ENCODE data around the gene CACNB1.

DNA sequence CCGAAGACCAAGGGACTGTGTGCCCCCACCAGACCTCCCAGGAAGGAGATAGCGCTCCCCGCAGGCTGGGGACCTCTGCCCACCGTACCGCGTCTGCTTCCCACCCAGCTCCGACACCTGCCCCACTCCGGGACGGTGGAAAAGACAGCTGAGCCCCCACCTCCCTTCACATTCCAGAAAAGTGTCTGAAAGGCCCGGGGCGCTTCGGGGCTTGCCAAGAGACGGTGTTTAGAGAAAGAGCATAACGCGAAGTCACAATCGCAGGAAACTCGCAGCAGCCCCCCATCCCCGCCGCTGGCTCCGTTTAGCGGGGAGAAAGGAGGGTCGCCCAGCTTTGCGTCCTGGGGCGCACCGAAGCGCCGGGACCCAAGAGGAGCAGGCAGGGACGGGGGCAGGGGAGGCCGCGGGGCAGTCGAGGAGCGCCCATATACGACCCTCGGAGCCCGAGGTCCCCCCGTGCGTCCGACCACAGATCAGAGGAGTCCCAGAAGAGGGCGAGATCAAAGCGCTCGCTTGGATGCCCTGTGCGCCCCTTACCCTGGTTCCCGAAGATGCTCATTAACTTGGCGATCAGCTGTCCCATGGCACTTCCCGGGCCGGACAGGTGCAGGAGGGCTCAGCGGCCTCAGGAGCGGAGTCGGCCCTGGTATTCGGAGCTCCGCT lies 32.2 kb downstream of the CACNB1 start:
- TF ChIP-seq, protein P1, sequence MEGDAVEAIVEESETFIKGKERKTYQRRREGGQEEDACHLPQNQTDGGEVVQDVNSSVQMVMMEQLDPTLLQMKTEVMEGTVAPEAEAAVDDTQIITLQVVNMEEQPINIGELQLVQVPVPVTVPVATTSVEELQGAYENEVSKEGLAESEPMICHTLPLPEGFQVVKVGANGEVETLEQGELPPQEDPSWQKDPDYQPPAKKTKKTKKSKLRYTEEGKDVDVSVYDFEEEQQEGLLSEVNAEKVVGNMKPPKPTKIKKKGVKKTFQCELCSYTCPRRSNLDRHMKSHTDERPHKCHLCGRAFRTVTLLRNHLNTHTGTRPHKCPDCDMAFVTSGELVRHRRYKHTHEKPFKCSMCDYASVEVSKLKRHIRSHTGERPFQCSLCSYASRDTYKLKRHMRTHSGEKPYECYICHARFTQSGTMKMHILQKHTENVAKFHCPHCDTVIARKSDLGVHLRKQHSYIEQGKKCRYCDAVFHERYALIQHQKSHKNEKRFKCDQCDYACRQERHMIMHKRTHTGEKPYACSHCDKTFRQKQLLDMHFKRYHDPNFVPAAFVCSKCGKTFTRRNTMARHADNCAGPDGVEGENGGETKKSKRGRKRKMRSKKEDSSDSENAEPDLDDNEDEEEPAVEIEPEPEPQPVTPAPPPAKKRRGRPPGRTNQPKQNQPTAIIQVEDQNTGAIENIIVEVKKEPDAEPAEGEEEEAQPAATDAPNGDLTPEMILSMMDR (IDR thresholded peaks at IDR 0.05; ENCODE audit: low read length): no peak
- no peak for TF ChIP-seq EZH2phosphoT487 (IDR thresholded peaks at IDR 0.05; ENCODE audit: low read length)
- TF ChIP-seq EZH2 (optimal IDR thresholded peaks at IDR 0.05; ENCODE audit: low read depth, low read length): no peak
